Measurements from ENCODE around the gene SLC45A2. TPM values are rescaled to one million over a fixed set of nuclear protein-coding genes. Genes with fewer than 3 reads are reported as not detected.
"Not testable (repeated sequence)": the region's sequence is repeated elsewhere in the genome, so short reads cannot be mapped to it uniquely, and the experiment has no call there.

SLC45A2 gene
- total RNA-seq, 1 donor from 2014 or later, result 0.48 TPM

DNA sequence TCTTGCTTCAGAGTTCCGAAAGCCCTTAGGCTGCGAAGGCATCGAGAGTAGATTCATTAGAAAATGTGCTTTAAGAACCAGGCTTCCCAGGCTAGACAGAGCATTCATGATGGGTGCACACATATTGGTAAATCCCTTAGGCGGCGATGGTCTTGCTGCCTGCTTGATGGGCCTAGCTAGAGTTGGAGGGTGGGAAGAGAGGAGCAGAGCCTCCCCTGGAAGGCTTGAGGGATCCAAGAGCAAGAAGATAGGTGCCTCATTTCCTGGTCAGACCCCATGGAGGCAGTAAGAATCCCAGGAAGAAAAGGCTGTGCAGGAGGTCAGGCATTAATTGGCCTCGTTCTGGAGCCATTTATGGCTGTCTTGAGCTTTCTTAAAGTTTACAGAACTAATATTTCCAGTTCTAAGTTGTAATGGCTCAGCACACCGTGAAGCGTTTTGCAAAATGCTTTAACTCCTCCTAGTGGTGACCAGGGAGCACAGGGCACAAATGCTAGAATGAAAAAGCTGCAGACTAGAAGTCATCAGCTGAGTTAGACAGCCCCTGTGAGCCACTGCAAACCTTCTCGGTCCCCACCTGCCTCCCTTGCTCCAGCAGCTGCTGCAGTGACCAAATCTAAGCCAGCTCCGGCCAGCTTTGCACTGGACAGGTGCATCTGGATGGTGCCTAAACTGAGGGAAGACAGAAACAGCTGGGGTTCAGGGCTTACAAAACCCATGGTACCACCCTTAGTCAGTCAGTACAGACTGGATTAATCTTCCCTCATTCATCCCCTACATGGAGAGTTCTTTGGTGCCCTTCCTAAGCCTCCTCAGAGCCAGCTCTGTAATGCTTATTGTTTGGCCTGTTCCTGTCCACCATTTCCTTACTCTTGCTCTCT is 14.7 kb downstream of the SLC45A2 start:
- peak; percentile 77 for ATAC-seq
- DNase-seq (ENCODE audit: low spot score), result no peak

DNA sequence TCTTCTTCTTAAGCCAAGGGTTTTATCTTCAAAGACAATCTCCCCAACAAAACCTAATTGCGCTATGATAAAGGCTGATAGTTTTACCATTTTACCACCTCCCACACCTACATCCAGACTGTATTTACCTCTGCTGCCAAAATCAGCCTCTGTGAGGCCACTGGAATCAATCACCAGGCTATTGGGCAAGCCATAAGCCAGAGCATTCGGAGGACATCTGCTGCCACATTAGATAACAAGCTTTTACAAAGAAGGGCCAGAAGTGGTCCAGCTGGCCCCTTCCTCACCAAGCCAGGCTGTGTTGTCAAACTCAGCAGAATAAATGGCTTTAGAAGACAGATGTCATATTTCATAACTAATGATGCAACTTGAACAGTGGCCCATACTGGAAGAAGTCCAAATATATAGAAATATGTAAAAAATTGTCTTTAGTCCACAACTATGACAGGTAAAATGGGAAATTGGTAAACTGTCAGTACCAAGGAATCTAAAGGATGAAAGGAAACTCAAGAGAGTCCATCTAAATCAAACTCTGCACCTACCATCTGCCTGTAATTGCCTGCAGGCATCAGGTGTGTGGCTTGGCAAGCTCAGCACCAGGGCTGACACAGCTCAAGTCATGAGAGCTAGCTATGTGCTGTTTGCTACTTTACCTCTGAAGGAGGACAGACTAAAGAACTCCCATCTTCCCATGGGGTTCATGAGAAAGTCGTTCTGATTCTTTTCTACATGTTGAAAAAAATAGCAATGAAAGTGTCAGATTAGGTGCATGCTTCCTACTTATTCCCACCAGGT is 16.1 kb downstream of the SLC45A2 start:
- ATAC-seq, result peak; percentile 29
- no peak for DNase-seq (ENCODE audit: low spot score)

DNA sequence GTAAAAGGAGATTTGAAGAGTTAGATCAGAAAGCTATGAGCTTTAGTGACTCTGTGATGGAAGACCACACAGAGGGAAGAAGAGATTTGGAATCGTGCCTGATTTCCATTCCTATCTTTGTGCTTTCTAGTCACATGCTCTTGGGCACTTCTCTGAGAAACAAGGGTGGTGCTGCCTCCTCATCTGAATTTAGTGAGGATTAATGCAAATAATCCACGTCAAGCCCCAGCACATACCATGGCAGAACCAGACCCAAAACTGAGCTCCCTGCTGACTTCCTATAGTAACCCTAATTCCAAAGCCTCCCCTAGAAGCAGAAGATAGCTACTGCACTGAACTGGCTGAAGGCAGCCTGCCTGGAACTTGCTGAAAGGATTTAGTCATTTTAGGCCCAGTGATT is 17.7 kb downstream of the SLC45A2 start:
- no peak for DNase-seq (ENCODE audit: low spot score)
- ATAC-seq, result no peak

DNA sequence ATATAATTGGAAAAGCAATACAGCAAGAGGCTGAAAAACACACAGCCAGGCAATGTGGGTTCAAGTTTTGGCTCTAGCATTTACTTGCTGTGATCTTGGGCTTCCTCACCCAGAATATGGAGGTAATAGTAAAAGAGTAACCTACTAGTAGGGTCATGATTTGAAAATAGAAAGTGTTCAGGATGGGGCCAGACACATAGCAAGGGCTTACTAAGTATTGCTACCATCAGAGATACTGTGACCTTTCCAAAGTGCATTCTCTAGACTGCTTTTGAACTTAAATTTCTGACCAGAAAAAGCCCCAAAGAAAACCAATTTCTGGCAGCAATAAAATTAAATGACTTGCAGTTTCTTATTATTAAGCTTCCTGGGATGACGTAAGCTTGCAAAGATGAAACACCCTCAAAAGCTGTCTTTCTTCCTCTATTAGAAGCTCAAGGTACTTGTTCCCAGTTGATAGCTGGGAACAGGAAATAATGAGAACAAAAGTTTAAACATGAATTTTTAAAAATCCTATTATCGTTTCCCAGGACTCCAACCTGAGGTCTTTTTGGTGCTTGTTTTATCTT is 20.3 kb downstream of the SLC45A2 start:
- ATAC-seq, result no peak
- DNase-seq (ENCODE audit: low spot score), result no peak

DNA sequence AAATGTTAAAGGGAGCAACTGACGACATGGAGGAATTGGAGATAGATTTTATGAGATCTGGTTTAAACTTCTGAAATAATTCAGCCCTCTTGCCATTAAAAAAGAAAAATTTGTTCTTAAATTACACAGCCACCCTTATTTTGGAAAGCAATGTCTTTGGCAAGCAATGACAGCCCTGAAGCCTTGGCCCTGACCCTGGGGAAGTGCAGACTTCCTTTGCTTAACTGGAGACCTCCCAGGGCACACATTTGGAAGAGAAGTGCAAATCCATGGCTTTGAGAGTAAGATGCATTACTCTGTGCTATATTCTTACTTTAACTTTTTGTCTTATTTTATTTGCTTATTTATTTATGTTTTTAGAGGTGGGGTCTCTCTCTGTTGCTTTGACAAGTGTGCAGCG is 26.3 kb downstream of the SLC45A2 start:
- DNase-seq (ENCODE audit: low spot score) (no peak), ATAC-seq (no peak)

DNA sequence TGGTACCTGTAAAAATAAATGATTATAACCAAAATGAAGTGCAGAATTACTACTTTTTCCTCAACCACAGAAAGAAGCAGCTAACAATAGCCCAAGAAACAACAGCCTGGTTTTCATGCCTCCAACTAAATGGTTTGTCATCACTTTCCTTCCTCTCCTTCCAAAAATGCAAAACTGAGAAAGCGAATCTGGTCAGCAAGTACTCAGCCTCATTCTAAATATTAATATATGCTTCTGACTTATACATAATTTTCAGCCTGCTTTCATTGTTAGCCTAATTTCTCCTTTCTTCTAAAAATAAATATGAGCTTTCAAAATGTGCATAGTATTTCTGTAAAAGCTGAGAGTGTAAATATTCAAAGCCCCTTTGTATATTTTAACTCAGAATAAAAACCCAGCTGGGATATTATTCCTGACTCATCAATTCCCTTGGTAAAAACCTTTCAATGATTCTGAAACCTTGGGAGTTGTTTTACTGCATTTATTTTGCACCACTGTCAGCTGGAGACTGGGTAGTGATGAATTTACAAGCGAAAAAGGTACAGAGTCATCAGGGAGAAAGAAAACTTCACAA is 26.8 kb downstream of the SLC45A2 start:
- ATAC-seq (no peak), DNase-seq (ENCODE audit: low spot score) (no peak)

DNA sequence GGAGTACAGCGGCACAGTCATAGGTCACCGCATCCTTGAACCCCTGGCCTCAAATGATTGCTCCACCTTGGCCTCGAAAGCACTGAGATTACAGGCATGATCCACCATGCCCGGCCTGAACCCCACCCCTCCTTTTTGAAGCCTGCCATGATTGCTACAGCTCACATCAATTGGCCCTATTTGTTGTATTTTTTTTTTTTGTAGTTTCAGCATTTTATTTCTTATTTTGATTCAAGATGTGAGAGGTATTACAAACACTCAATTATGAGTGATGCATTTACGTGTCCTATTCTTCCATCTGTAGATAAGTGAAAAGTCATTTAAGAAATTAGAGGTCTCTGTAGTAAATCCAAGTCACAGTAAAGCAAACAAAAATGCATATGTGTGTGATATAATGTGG is 32.3 kb downstream of the SLC45A2 start:
- not testable (repeated sequence) for DNase-seq (ENCODE audit: low spot score); ATAC-seq

DNA sequence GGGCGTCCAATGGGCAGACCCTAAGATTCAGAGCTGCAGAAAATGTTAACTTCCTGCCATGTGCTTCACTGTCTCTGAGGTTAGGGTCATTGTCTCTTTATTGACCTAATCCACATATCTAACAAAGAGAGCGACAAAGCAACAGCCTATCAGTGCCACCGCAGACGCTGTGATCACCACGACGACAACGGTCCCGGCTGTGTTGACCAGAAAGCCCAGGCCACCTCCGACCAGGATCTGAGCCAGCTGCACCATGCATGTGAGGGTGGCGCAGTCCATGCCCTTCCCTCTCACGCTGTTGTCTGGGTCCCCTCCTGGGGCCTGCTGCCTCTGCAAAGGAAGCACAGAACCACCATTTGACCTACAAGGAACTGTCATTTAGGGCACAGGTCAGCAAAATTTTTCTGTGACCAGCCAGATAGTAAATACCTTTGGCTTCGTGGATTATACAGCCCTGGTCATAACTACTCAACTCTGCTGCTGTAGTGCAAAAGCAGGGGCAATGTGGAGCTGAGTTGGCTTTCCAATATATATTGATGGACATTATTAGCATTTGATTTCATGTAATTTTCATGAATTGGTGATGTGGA is 39.9 kb downstream of the SLC45A2 start:
- ATAC-seq, result no peak

DNA sequence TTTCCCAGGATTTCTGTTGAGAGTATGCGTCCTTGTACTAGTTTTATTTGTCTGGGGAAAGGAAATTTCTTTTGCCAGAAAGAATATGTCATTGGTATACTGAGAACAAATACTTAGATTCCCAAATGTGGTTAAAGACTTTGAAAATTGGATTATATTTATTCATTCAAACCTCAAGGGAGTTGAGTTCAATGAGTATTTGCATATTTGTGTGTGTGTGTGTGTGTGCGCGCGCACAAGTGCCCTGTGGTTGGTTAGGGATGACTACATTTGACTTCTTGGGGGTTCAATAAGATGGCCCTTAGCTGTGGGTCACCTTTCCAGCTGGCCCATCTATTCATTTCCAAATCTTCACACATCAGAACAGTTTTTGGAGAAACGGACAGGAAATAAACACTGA is 43.4 kb downstream of the SLC45A2 start:
- ATAC-seq, result no peak
- DNase-seq (ENCODE audit: low spot score), result no peak

More for the DNA sequence above, 39.9 kb downstream of the SLC45A2 start:
- no peak for DNase-seq (ENCODE audit: low spot score)

DNA sequence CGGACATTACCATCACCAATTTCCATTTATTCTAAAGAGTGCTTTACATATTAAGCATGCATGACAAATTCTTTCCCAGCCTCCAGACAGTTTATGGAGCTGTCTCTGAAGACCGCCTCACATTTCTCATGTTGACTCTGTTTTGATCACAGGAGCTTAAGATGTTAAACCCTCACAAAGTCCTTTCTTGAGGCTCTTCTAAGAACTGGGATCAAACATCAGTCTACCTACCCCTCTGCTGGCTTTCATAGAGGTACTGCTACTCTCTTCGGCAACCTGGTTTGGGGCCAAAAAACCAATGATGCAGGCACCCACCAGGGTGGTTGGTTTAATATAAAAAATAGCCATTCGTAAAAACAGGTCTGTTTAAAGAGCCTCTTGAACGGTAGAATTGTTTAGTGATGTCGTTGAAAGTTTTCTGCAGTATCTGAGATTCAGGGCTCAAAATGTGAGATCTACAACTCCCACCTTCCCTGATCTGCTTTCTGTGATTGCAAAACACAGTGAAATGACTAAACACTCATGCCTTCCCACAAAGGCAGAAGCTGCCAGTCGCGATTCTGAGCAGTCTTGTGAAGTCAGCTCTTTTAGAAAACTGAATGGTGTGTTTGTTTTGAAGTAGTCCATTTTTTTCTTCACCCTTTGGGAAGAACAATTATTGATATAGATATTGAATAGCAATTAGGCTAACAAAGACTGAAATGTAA is 44.8 kb downstream of the SLC45A2 start:
- DNase-seq (ENCODE audit: low spot score), result no peak

DNA sequence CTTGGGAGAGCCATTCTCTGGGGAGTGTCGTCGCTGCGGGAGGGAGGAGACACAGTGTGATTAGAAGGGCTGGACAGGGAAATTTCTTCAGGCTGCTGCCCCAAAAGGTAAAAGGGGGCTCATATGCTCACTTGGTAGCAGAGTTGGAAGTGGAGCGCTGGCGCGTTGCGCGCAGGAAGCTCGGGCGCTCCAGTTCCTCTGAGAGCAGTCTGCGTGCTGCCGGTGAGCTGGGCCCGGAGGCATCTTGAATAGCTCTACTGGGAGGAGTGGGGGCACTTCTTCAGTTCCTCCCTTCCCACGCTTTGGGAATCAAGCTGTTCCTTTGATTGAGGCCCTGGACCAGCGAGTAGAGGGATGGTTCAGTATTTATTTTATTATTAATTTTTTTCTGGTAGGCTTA is 45.6 kb downstream of the SLC45A2 start:
- ATAC-seq (no peak), DNase-seq (ENCODE audit: low spot score) (no peak)

More for the DNA sequence above, 44.8 kb downstream of the SLC45A2 start:
- ATAC-seq, result no peak

DNA sequence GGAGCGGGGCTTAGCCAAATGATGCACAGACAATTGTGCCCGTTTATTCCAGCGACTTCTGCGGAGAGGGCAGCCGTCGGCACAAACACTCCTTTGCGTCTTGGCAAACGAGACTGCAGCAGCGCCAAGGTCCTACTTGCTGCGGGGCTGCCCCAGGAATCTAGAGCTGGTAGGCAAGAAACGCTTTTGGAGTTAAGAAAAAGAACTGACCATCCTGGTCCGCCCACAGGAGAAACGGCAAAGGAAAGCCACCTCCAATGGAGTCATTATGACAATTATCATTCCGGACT is 46.0 kb downstream of the SLC45A2 start:
- no peak for ATAC-seq

DNA sequence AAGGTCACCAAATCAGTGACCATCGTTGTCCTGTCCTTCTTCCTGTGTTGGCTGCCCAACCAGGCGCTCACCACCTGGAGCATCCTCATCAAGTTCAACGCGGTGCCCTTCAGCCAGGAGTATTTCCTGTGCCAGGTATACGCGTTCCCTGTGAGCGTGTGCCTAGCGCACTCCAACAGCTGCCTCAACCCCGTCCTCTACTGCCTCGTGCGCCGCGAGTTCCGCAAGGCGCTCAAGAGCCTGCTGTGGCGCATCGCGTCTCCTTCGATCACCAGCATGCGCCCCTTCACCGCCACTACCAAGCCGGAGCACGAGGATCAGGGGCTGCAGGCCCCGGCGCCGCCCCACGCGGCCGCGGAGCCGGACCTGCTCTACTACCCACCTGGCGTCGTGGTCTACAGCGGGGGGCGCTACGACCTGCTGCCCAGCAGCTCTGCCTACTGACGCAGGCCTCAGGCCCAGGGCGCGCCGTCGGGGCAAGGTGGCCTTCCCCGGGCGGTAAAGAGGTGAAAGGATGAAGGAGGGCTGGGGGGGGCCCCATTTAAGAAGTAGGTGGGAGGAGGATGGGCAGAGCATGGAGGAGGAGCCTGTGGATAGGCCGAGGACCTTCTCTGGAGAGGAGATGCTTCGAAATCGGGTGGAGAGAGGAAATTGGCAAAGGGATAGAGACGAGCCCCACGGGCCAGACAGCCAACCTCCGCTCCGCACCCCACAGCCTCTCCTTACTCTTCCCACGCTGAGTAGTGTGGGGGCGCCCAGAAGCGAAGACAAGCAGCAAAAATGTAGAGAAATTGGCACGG is 46.6 kb downstream of the SLC45A2 start:
- ATAC-seq, result no peak
- no peak for DNase-seq (ENCODE audit: low spot score)

More for the DNA sequence above, 46.0 kb downstream of the SLC45A2 start:
- no peak for DNase-seq (ENCODE audit: low spot score)

DNA sequence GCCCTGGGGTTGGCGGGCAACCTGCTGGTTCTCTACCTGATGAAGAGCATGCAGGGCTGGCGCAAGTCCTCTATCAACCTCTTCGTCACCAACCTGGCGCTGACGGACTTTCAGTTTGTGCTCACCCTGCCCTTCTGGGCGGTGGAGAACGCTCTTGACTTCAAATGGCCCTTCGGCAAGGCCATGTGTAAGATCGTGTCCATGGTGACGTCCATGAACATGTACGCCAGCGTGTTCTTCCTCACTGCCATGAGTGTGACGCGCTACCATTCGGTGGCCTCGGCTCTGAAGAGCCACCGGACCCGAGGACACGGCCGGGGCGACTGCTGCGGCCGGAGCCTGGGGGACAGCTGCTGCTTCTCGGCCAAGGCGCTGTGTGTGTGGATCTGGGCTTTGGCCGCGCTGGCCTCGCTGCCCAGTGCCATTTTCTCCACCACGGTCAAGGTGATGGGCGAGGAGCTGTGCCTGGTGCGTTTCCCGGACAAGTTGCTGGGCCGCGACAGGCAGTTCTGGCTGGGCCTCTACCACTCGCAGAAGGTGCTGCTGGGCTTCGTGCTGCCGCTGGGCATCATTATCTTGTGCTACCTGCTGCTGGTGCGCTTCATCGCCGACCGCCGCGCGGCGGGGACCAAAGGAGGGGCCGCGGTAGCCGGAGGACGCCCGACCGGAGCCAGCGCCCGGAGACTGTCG is 47.3 kb downstream of the SLC45A2 start:
- ATAC-seq, result no peak
- no peak for DNase-seq (ENCODE audit: low spot score)

DNA sequence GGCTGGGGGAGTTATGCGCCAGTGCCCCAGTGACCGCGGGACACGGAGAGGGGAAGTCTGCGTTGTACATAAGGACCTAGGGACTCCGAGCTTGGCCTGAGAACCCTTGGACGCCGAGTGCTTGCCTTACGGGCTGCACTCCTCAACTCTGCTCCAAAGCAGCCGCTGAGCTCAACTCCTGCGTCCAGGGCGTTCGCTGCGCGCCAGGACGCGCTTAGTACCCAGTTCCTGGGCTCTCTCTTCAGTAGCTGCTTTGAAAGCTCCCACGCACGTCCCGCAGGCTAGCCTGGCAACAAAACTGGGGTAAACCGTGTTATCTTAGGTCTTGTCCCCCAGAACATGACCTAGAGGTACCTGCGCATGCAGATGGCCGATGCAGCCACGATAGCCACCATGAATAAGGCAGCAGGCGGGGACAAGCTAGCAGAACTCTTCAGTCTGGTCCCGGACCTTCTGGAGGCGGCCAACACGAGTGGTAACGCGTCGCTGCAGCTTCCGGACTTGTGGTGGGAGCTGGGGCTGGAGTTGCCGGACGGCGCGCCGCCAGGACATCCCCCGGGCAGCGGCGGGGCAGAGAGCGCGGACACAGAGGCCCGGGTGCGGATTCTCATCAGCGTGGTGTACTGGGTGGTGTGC is 48.0 kb downstream of the SLC45A2 start, which contains the start of gene RXFP3:
Gene RXFP3 (plus strand): TSS at position 6 of the 636 bp plus-strand sequence. CDS start 355 bp downstream, at position 361.
- DNase-seq (ENCODE audit: low spot score) (no peak), ATAC-seq (peak; percentile 25)

DNA sequence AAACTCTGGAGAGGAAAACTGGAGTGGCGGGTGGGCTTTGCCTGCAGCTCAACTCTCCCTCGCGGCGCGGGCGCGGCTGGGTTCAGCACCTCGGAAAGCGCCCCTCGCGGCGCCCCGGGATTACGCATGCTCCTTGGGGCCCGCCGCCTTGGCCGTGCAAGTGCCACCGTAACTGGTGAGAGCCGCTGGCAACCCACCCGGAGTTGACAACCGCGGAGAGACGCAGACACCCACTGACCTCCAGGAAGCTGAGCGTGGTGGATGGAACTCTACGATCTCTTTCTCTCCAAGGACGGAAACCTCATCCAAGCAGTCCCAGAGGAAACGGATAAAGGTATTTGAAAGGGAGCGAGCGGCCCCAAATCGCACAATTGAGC is 48.5 kb downstream of the SLC45A2 start:
- peak; percentile 55 for DNase-seq (ENCODE audit: low spot score)
- ATAC-seq, result peak; percentile 85

DNA sequence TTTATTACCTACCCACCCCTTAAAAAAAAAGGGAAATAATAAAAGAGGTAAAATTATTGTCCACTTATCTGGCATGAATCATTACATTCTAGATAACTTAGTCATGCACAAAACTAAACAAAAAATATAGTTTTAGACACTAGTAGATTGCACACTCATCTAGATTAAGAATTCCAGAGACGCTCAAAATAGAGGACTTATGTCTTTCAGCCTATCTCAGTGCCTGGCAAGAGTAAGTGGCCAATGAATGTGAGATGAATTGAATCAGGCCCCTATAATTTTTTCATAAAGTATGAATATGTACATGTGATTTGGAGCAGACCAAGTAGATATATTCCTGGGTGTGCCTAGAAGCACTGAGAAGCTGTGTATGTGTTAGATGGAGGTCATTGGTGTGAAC is 50.3 kb downstream of the SLC45A2 start:
- ATAC-seq (no peak), DNase-seq (ENCODE audit: low spot score) (no peak)

DNA sequence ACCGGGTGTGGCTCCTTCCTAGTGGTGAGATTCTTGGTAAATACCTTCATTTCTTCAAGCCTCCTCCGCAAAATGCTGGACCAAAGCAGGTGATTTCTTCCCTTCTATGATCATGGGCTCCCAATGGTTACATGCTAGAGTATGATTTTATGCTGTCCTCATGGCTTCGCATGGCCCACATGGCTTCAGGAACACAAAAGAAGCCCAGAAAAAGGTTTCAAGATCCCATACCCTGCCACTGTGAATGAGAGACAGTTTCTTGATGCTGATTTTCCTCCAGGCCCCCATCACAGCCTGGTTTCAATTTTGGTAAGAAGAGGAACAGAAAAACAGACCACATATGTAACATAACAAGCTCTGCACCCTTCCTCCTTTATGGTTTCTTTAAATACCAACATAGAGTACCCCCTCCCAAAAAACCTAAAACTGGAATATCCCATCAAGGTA is 50.7 kb downstream of the SLC45A2 start:
- ATAC-seq, result no peak
- DNase-seq (ENCODE audit: low spot score), result no peak
